Globus pallidus (tissue), 1 donor: ENCODE measurements around the gene KCNK1.
A peak's percentile ranks its signal among the peaks of the same experiment; 100 is the strongest.
"Not testable (repeated sequence)": the region's sequence is repeated elsewhere in the genome, so short reads cannot be mapped to it uniquely, and the experiment has no call there.

Source experiments
- DNase-seq: peaks from one replicate; pipeline ENCODE4 v3.0.0-alpha.2; 2015; ENCODE audit warnings: low spot score

KCNK1 gene

DNA sequence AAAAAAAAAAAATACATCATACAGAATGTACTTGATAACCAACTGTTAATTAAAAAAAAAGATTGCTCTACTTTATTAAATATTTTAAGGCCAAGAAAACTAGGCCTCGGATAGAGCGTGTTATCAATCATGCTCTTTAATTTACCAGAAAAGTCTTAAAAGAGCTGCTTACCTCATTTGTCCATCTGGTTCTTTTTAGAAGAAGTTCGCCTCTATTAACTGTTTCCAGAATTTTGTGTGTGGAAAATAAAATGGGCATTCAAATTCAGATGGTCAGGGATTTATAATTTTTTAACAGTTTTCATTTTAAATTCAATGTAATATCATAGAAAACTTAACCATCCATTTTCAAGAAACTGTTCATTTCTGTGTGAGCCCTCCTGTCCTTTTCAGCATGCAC, 53.8 kb downstream of the KCNK1 start:
- no peak for DNase-seq

DNA sequence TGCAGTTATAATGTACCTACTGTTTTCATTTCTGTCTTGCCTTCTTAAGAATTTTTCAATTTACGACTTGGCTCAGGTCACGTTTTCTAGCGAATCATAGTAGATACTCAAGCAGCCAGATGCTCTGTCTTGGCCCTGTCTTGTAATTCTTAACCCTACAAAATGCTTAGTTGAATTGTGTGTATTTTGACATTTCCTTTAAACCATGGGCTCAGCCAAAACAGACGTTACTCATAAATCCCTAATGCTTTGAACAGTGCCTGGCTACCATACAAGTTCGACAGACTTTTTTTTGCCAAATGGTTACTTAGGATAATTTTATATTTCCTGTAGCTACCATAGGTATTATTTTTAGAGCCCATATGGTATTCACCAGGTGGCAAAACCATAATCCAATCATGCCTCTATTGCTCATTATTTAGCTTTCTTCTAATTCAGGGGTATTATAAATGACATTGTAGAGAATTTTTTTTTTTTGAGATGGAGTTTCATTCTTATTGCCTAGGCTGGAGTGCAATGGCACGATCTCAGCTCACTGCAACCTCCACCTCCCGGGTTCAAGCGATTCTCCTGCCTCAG, 54.3 kb downstream of the KCNK1 start:
- no peak for DNase-seq

DNA sequence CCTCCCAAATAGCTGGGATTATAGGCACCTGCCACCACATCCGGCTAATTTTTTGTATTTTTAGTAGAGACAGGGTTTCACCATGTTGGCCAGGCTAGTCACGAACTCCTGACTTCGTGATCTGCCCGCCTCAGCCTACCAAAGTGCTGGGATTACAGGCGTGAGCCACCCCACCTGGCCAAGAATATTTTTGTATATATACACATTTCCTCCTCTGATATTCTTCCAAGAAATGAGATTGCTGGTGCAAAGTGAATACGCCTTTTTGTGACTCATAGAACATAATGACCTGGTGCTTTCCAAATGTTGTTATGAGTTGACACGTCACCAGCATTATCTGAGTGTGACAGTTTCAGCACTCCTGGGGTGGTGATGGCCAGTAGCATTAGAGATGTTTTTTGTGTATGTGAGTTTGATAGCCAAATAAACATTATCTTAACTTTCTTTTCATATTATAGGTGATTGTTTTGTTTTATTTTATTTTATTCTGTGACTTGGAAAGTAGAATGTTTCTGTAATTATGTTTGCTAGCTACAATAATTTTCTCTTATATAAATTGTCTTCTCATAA, 54.9 kb downstream of the KCNK1 start:
- no peak for DNase-seq

DNA sequence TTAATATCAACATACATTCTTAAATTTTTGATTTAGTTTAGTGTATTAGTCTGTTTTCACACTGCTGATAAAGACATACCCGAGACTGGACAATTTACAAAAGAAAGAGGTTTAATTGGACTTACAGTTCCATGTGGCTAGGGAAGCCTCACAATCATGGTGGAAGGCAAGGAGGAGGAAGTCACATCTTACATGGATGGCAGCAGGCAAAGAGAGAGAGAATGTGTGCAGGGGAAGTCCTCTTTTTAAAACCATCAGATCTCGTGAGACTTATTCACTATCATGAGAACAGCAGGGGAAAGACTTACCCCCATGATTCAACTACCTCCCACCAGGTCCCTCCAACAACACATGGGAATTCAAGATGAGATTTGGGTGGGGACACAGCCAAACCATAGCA, 56.5 kb downstream of the KCNK1 start:
- not testable (repeated sequence) for DNase-seq

DNA sequence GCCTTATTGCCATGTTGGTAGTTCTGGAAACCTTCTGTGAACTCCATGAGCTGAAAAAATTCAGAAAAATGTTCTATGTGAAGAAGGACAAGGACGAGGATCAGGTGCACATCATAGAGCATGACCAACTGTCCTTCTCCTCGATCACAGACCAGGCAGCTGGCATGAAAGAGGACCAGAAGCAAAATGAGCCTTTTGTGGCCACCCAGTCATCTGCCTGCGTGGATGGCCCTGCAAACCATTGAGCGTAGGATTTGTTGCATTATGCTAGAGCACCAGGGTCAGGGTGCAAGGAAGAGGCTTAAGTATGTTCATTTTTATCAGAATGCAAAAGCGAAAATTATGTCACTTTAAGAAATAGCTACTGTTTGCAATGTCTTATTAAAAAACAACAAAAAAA, 57.4 kb downstream of the KCNK1 start:
- DNase-seq: peak; percentile 71

DNA sequence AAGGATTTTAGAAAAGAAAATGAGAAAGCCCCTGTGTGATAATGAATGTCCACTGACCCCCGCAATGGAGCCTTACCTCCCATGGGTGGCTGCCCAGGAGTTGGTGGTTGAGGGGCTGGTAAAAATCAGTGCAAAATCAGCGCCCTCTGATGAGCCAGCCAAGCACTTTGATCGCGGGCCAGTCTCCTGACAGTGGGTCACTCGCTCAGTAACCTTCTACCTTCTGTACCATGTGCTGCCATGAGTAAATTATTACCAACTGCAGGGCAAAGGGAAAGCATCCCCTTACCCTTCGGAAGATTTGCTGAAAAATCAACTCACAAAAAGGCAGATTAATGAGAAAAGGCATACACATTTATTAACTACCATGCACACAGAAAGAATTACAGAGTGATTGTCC, 58.8 kb downstream of the KCNK1 start:
- DNase-seq: no peak

DNA sequence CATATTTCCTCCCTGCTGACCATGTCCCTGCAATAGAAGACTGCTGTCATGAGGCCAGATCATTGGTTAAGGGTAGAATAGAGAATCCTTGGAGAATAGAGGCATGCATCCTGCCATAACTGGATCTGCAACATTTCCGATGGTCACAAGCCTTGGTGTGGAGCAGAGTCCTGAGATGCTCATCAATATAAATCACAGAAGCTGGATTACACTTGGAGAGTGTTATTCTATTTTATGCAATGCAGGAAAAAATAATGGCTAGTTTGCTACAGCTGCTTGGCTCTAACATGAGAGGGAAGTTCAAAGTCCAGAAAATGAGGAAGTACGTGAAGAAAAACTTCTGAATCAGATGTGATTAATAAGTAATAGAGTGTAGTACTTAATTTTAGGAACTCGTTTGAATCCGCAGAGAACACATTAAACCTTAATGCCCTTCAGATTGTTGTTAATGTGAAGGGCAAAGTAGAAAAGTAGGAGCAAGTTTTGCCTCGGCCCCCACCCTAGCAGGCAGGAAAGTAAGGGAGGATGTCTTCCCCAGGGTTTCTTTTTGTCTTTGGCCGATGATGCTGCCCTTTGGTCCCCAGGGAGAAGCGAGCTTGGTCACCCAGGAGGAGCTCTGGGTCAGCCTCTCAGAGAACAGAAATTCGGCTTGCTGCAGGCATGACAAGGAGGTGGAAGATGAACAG, 59.5 kb downstream of the KCNK1 start:
- no peak for DNase-seq

DNA sequence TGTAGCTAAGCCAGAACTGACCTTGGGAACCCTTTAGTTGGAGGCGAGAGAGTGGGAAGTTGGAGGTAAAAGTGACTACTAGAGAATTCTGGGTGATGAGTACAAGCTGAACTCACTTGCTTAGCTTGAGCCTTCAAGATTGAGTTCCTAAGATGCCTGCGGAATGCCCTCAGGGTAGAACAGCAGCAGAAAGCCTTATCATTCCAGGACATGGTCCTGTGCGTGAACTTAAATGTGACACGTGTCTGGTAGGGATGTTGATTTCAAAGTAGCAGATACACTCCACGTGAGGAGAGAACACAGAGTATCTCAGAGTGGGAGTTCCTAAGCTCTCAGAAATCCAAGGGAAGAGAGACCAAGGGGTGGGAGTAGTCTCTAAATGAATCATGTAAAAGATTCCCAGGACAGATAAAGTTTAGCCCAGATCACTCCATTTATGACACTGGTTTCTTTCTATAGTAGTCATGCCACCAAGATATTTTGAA, 60.1 kb downstream of the KCNK1 start:
- no peak for DNase-seq

DNA sequence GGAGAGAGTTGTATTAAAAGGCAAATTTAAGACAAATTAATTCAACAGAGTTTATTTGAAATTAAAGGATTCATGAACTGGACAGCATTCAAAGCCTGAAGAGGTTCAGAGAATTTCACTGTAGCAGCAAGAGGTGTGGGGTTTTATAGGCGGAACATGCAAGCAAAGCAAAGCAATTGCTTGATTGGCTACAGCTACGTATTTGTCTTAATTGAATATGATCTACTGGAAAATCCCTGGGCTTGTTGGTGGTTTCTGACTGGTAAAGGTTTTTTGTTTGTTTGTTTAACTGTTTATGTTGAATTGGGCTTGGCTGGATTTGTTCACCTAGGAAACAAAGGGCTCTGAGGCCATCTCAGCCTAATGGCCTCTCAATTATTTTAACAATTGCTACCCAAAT, 61.5 kb downstream of the KCNK1 start:
- DNase-seq: no peak

DNA sequence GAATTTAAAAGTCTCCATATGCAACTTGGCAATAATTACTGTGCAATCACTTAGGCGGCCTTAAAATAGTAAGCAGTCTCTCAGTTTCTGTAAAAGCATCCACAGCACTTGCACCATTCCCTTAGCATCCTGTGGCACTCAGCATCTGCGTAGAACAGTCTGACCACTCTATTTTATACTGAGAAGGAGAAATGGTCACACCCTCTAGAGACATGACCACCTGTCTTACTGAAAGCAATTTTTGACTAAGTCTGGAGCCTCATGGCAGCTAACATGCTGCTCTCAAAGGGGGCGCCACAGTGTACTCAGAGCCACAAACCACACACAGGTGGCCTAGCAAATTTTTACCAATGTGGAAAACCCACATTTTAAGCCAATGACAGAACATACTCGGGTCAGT, 62.0 kb downstream of the KCNK1 start:
- DNase-seq: no peak

DNA sequence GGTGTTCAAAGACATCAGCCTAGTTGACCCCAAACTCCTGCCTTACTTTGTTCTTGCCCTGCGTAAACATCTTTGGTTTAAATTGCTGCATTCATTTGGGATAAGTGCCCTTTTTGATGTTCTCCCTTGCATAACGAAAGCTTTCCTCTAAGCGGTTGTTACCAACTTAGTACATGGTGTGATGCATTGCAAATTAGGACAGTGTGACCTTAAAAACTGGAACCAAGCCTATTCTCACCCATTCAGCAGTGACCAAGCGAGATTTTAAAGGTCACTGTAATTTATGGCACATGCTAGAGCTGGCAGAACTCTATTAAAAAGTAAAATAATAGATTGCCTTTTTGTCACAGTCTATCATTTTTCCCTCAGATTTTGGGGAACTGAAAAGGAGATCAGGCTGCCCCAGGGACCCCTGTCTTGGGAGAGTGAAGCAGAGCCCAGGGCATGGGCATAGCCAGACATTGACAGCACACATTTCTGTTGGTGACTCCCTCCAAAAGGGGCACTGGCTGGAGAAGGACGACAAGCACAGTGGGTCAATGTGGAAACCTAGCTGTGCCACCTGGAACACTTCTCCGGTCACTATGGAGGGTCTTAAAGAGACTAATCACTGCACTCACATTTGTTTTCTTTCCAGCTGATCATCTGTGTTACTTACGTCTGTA, 63.9 kb downstream of the KCNK1 start:
- DNase-seq: no peak

DNA sequence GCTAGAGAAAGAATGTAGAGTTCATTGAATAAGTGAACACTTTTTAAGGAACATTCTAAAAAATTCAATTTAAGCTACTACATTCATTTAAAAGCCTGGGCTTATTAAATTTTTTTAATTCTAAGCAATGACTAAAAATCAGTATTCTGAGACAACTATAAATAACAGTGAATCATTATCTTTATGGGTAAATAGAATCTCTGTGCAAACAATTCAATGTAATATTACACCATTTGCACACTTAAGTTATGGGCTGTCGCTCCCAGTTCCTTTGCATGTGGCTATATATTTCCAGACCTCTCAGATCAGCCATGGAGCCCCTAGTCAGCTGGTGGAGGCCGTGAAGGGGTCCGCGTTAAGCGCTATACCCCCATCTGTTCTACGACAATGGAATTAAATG, 65.1 kb downstream of the KCNK1 start:
- no peak for DNase-seq

DNA sequence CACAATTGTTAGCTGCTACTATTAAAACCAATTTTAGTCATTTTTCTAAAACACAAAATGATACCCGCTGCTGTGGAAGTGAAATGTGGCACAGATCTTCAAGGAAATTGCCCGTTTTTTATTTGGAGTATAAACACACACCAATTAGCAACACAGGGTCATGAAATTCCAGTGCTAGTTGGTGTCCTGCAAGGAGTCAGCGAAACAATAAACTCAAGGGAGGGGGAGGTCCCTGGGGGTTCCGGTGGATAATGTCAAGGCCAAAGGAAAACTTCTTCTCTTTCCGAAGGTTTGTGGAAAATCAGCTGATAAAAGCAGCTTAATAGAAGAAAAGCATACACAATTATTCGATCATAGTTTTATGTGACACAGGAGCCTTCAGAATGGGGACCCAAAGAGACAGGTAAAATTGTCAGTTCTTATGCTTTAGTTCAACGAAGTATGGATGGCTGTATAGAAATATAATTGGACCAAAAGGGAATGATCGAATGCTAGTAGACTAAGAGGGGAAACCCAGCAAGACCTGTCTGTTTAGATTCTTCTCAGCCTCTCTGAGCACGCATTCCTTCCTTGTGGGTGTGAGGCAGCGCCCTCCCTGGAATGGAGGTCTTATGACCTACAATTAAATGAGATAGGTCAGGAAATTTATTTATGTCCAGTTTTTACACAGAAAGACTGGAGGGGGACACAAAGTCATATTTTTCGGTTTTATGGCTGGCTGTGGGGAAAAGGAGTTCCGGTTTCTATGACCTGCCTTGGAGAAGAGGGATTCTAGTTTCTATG, 65.9 kb downstream of the KCNK1 start:
- DNase-seq: no peak

DNA sequence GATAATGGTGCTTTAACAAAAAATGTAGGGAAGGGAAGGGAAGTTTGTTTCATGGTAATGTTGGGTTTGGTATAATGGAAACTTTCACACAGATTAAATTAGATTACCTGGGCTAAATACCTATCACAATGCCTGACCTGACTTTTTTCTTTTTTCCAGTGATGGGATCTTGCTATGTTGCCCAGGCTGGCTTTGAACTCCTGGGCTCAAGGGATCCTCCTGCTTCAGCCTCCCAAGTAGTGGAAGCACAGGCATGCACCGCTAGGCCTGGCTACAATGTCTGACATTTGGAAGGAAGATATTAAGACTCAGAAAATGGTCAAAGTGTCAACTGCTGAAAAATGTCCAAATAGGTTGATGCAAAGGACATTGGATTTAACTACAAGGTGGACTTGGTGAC, 67.4 kb downstream of the KCNK1 start:
- no peak for DNase-seq

DNA sequence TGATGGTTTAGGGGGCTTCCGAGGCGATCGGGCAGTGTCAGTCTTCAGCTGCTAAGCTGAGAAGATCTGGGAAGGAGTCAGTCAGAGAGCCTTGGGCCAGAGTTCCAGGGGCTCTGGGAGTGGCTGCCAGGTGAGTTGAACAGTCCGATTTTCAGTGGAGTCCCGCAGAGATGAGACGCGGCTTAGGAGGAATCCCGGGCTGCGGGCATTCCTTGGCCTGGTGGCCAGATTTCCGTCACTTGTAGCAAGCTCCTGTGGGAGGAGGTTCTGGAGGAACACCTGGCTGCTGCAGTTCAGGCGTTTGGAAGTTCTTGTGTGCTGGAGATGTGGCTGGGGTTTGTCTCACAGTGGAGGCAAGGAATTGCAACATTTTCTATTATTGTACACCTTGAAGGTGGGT, 72.7 kb downstream of the KCNK1 start:
- DNase-seq: not testable (repeated sequence)

DNA sequence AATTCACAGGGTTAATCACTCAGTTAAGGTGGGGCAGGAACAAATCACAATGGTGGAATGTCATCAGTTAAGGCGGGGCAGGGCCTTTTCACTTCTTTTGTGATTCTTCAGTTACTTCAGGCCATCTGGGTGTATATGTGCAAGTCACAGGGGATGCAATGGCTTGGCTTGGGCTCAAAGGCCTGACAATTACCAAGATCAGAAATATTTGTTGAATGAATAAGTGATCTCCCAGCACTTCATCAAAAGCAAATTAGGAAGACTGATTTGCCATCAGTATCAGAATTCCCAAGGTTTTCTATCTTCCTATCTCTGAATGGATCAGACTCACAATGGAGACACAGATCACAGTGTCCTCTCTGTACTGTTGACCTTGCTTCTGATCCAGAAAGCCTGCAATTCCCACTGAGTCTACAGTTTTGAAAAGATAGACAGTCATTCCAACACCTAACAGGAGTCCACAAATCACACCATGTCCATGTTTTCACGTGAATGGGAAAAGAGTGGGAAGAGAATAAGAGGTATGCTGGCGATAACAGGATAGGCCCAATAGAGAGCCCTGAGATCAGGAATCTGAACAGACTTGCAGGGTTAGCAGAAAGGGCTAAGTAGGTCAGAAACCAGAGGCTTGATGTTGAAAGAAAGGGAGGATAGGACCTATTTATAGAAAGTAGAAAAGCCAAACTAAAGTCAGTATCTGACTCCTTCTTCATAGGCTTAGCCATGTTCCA, 75.3 kb downstream of the KCNK1 start:
- DNase-seq: no peak

DNA sequence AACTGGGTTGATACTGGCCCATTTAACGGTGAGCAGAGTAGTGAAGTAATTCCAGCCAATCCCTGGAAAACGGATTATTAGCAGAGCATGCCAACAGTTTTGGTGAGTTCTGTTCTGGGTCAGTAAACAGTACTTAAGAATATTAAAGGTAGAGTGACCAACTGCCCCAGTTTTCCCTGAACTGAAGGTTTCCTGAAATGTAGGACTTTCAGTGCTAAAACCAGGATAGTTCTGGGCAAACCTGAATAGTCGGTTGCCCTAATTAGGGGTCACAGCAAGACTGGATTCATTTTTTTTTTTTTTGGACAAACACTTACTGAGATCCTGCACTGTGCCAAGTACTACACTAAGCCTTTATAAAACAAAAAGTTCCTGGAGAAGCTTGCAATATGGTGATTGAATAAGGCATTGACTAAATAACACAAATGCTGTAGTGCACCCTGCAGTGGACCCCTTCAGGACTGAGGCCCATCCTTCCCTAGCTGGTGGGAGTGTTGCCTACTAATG, 75.9 kb downstream of the KCNK1 start:
- DNase-seq: no peak

DNA sequence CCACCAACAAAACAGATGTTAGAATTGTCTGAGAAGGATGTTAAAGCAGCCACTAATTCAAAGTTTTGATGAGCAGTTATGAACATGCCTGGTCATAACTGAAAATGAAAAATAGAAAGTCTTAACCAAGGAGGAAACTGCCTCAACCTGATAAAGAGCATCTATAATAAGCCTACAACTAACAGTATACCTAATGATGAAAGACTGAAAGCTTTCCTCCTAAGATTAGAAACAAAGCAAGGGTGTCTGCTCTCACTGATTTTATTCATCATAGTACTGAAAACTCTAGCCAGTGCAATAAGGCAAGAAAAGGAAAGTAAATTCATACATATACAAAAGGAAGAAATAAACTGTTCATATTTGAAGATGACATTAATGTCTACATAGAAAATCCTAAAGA, 82.0 kb downstream of the KCNK1 start:
- no peak for DNase-seq

DNA sequence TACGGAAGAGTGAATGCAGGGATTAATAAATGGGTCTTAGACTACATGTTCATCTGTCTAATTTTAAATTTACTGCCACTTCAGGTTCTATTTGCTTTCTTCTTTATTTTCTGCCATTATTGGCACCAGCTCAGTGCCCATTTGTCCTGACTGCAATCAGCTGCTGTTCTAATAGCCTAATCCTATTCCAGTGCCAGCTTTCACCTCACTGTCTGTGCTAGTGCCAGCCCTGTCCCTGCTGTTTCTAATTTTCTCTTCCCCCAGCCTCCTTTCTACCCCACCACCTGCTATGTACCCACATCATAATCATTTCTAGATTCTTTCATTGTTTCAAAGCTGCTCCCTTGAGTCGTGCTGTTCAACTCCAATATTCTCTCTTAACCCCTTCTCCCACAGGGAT, 86.4 kb downstream of the KCNK1 start:
- DNase-seq: no peak

DNA sequence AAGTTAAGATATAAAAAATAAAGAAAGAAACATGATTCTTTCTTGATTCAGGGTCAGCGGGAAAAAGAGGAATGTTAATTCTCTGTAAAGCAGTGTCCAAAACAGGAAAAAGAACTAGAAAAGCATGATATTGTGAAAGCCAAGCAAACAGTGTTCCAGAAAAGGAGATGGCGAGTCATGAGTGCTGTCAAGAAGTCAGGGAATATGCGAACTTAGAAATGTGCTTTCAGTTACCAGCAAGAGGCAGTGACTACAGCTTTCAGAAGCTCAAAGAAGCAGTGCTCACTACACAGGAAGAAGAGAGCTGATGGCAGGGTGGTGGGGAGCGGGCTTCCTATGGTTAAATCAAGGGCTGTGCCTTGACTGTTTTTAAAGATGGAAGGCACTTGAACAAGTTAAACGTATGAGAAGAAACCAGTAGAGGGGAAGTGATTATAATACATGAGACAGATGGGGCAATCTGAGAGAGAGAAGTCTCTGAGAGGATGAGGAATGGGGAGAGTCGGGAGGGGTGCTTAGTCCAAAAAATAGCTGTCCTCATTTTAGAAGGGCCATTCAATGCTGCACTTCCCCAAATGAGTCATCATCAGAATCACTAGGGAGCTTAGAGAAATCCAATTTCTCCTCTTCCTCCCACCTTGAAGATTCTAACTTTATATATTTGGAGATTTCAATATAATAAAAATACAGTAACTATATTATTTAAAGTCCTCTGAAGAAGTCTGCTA, 90.4 kb downstream of the KCNK1 start:
- DNase-seq: no peak
